ENCODE results near the gene ZNF677. TPM values are rescaled to one million over a fixed set of nuclear protein-coding genes. Genes with fewer than 3 reads are reported as not detected.
"Not testable (repeated sequence)": the region's sequence is repeated elsewhere in the genome, so short reads cannot be mapped to it uniquely, and the experiment has no call there.

Gene ZNF677
- total RNA-seq, 2 experiments from 2014 or later, result 4.9 to 5.0 TPM

- POLR2A ChIA-PET, result interaction anchor here (0.6 kb wide), 1 partner anchor 1492 kb away, joined by 3 read pairs; no protein-coding TSS in a partner anchor
- CTCF ChIA-PET, result interaction anchor here (0.6 to 1.4 kb wide), 6 partner anchors 14 to 660 kb away, joined by 3 read pairs; no protein-coding TSS in a partner anchor
These were observed 59.3 kb downstream of the ZNF677 start for GRCh38 chr19:53195265-53195903.

- CTCF ChIA-PET, result interaction anchor here (0.7 kb wide), 1 partner anchor 1021 kb away, joined by 3 read pairs; no protein-coding TSS in a partner anchor
- POLR2A ChIA-PET, result no interaction called here
These were observed 61.0 kb downstream of the ZNF677 start for GRCh38 chr19:53193535-53194222.

- POLR2A ChIA-PET, result no interaction called here
- CTCF ChIA-PET, result interaction anchor here (0.7 kb wide), 1 partner anchor 1020 kb away, joined by 3 read pairs; no protein-coding TSS in a partner anchor
These were observed 61.7 kb downstream of the ZNF677 start, which contains the start of gene ZNF665 for GRCh38 chr19:53192771-53193534. Gene ZNF665, minus strand, starts transcription at chr19:53193358. Its CDS starts 10,460 bp downstream, at chr19:53182898.

- CTCF ChIA-PET, result no interaction called here
- POLR2A ChIA-PET, result no interaction called here
These were observed 64.4 kb downstream of the ZNF677 start for GRCh38 chr19:53190253-53190652.

- CTCF ChIA-PET, POLR2A ChIA-PET: not testable (repeated sequence)
These were observed 64.9 kb downstream of the ZNF677 start for GRCh38 chr19:53189691-53190198.

Other genes starting within 250 kb of the ZNF677 start
- not detected for gene ERVV-1, start 241.0 kb downstream of the ZNF677 start, total RNA-seq
- gene ERVV-2, start 210.1 kb downstream of the ZNF677 start, total RNA-seq, result not detected
- 10 to 100 TPM; 21.9 to 22.8 TPM for gene ZNF160, start 151.5 kb downstream of the ZNF677 start, total RNA-seq
- under 1 TPM; 0.31 to 0.84 TPM for gene ZNF415, start 122.0 kb downstream of the ZNF677 start, total RNA-seq
- 1 to 10 TPM; 6.7 to 7.8 TPM for gene ZNF347, start 95.8 kb downstream of the ZNF677 start, total RNA-seq
- gene ZNF665, start 61.5 kb downstream of the ZNF677 start, total RNA-seq, result 1 to 10 TPM; 3.5 to 4.3 TPM
- not detected for gene VN1R2, start 3.4 kb upstream of the ZNF677 start, total RNA-seq
- not detected for gene VN1R4, start 12.8 kb upstream of the ZNF677 start, total RNA-seq
- gene ZNF845, start 78.9 kb upstream of the ZNF677 start, total RNA-seq, result 1 to 10 TPM; 4.8 to 5.1 TPM
- 10 to 100 TPM; 17.0 to 18.3 TPM for gene ZNF525, start 110.8 kb upstream of the ZNF677 start, total RNA-seq
- gene ZNF765, start 140.3 kb upstream of the ZNF677 start, total RNA-seq, result 1 to 10 TPM; 8.8 to 9.7 TPM
- gene ZNF761, start 177.1 kb upstream of the ZNF677 start, total RNA-seq, result 1 to 10 TPM; 9.5 to 9.7 TPM
- 1 to 10 TPM; 5.7 to 6.0 TPM for gene ZNF813, start 212.9 kb upstream of the ZNF677 start, total RNA-seq